Osteoblast (primary cell): ENCODE data around the gene NCOA1. TPM values are rescaled to one million over a fixed set of nuclear protein-coding genes. Genes with fewer than 3 reads are reported as not detected.

ENCODE experiments used
- DNase-seq: peaks from one replicate; pipeline ENCODE4 v3.0.0; 2011; ENCODE audit warnings: low spot score, mixed read lengths; ENCODE audit not compliant: insufficient read length; ENCODE audit errors: missing footprints
- H2AFZ ChIP-seq: 2 replicates; pipeline ENCODE4 v1.6.0; 2011; ENCODE audit warnings: mild to moderate bottlenecking, low read length
- H3K27ac ChIP-seq: 2 replicates; pipeline ENCODE4 v1.5.1; 2011; ENCODE audit warnings: mild to moderate bottlenecking, low read depth, low read length, moderate library complexity
- H3K27me3 ChIP-seq: 2 replicates; pipeline ENCODE4 v1.6.0; 2012; ENCODE audit warnings: mild to moderate bottlenecking, control low read depth, inconsistent platforms, low read length, moderate library complexity; ENCODE audit not compliant: insufficient read depth
- H3K36me3 ChIP-seq: 2 replicates; pipeline ENCODE4 v1.5.1; 2011; ENCODE audit warnings: mild to moderate bottlenecking, low read length, control low read depth, moderate library complexity; ENCODE audit not compliant: insufficient read depth
- H3K4me1 ChIP-seq: 2 replicates; pipeline ENCODE4 v1.5.1; 2011; ENCODE audit warnings: mild to moderate bottlenecking, low read length, control low read depth, moderate library complexity; ENCODE audit not compliant: insufficient read depth
- H3K4me2 ChIP-seq: 2 replicates; pipeline ENCODE4 v1.6.0; 2011; ENCODE audit warnings: mild to moderate bottlenecking, low read length; ENCODE audit not compliant: insufficient read depth
- H3K4me3 ChIP-seq: fragments of 200-600 bp; sonication (generic); 3 replicates; pipeline ENCODE4 v1.5.1; 2012; ENCODE audit warnings: mild to moderate bottlenecking, low read length, inconsistent platforms; ENCODE audit not compliant: insufficient read depth
- H3K79me2 ChIP-seq: 2 replicates; pipeline ENCODE4 v1.6.0; 2012; ENCODE audit warnings: mild to moderate bottlenecking, low read length, control low read depth, inconsistent platforms; ENCODE audit not compliant: insufficient read depth
- H3K9me3 ChIP-seq: 2 replicates; pipeline ENCODE4 v1.5.1; 2011; ENCODE audit warnings: low read depth, low read length, control low read depth
- H4K20me1 ChIP-seq: 2 replicates; pipeline ENCODE4 v1.6.0; 2012; ENCODE audit warnings: mild to moderate bottlenecking, low read length, control low read depth; ENCODE audit not compliant: insufficient read depth
- total RNA-seq: library from RNA; depleted of rRNA; stranded (reverse); fragments of >200 nt; gene quantifications from 2 replicates; pipeline ENCODE4 v1.2.3, GENCODE V29; 2012
- TF ChIP-seq, protein P1 (sequence below): IDR thresholded peaks from 2 replicates; pipeline ENCODE4 v1.5.1; 2011; ENCODE audit warnings: mild to moderate bottlenecking, low read depth, low read length, moderate library complexity; ENCODE audit errors: extremely low read depth

NCOA1 gene
- total RNA-seq, 1 donor: 23.2 TPM

- H3K4me1 ChIP-seq: peaks cover 3% of the 10 kb centered on the region
- H3K27ac ChIP-seq: no peak overlapping the region
- DNase-seq: no peak
- H3K79me2 ChIP-seq: no peaks in the 10 kb centered on the region
- H3K36me3 ChIP-seq: no peaks in the 10 kb centered on the region
- H3K27me3 ChIP-seq: no peaks in the 10 kb centered on the region
- no peaks in the 10 kb centered on the region for H4K20me1 ChIP-seq
- H2AFZ ChIP-seq: no peak overlapping the region
- H3K9me3 ChIP-seq: no peaks in the 10 kb centered on the region
- no peak overlapping the region for H3K4me2 ChIP-seq
- TF ChIP-seq, protein P1, sequence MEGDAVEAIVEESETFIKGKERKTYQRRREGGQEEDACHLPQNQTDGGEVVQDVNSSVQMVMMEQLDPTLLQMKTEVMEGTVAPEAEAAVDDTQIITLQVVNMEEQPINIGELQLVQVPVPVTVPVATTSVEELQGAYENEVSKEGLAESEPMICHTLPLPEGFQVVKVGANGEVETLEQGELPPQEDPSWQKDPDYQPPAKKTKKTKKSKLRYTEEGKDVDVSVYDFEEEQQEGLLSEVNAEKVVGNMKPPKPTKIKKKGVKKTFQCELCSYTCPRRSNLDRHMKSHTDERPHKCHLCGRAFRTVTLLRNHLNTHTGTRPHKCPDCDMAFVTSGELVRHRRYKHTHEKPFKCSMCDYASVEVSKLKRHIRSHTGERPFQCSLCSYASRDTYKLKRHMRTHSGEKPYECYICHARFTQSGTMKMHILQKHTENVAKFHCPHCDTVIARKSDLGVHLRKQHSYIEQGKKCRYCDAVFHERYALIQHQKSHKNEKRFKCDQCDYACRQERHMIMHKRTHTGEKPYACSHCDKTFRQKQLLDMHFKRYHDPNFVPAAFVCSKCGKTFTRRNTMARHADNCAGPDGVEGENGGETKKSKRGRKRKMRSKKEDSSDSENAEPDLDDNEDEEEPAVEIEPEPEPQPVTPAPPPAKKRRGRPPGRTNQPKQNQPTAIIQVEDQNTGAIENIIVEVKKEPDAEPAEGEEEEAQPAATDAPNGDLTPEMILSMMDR: no peak
- H3K4me3 ChIP-seq: no peak overlapping the region
Measured at GRCh38 chr2:24485197-24485596, 5.9 kb upstream of the NCOA1 start.

DNA sequence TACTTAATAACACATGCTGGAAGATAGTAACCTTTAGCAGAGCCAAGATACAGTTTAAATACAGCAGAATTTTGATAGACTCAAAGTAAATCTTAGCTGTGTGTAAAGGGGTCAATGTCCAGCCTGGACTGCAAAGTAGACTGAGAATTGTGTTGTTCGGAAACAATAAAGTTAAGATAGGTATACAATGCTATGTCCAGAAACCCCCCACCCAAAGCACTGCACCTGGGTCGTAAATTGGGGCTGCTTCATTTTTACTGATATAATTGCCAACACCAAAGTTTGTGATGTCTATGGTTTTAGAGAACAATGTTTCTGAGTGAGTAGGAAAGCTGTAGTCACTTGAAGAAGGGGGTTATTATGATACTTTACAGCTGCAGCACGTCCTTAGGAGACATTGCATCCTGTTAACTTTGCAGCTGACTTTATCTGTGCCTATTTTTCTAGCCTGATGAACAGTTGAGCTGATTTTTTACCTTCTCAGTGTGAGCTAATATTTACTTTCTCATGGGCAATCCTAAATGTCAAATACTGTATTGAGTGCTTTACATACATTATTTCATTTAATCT is 4.3 kb upstream of the NCOA1 start:
- Histone ChIP-seq H2AFZ (no peak overlapping the region), H3K9me3 (no peaks in the 10 kb centered on the region), H3K79me2 (no peaks in the 10 kb centered on the region), H3K27me3 (no peaks in the 10 kb centered on the region), H3K27ac (no peak overlapping the region), H3K4me1 (peaks cover 7% of the 10 kb centered on the region), H3K4me3 (no peak overlapping the region), H4K20me1 (no peaks in the 10 kb centered on the region), H3K4me2 (no peak overlapping the region), H3K36me3 (no peaks in the 10 kb centered on the region)
- DNase-seq: no peak
- TF ChIP-seq, protein P1: no peak

- no peak overlapping the region for H3K4me3 ChIP-seq
- H4K20me1 ChIP-seq: peaks cover 19% of the 10 kb centered on the region
- no peak overlapping the region for H3K4me2 ChIP-seq
- no peaks in the 10 kb centered on the region for H3K36me3 ChIP-seq
- TF ChIP-seq, protein P1: no peak
- no peaks in the 10 kb centered on the region for H3K9me3 ChIP-seq
- DNase-seq: peak; percentile 66
- H3K79me2 ChIP-seq: peaks cover 24% of the 10 kb centered on the region
- H3K4me1 ChIP-seq: peaks cover 12% of the 10 kb centered on the region
- H2AFZ ChIP-seq: peak overlapping the region; percentile 95
- H3K27ac ChIP-seq: no peak overlapping the region
- peaks cover 8% of the 10 kb centered on the region for H3K27me3 ChIP-seq
Measured at GRCh38 chr2:24489465-24490180, 1.4 kb upstream of the NCOA1 start.

DNA sequence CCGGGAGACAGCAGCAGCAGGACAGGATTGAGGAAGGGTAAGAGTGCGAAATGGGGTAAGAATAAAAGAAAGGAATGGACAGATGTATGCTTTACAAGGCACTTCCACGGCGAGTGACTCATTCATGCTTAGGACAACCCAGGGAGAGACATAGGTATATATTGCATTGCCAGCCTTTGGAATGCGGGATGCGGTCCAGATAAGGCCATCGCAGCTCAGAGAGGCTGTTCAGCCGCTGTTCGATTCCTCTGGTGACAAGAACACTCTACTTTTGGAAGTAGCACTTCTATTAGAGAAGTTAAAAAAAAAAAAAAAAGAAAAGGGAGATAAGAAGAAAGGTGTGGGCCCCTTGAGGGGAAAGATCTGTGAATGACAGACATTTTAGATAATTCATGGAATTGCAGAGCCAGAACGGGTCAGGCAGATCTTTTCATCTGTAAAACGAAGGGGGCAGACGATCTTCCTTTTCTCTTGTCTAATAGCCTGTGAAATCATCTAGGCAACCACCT is 819 bp upstream of the NCOA1 start:
- Histone ChIP-seq H2AFZ (peak overlapping the region; percentile 95), H3K36me3 (no peaks in the 10 kb centered on the region), H3K27me3 (peaks cover 8% of the 10 kb centered on the region), H4K20me1 (peaks cover 21% of the 10 kb centered on the region), H3K9me3 (no peaks in the 10 kb centered on the region), H3K4me2 (peak overlapping the region; percentile 78), H3K4me1 (peaks cover 12% of the 10 kb centered on the region), H3K27ac (peak overlapping the region; percentile 57), H3K4me3 (peak overlapping the region; percentile 80), H3K79me2 (peaks cover 28% of the 10 kb centered on the region)
- DNase-seq: peak; percentile 86
- TF ChIP-seq, protein P1: no peak
